AML-193 (cell line): Measurements from ENCODE around the gene PIAS1.

ENCODE experiments used
- DNase-seq, 2 experiments: peaks; one replicate each; lab custom pipeline; 2025; lab: John Stamatoyannopoulos, UW

Gene PIAS1

GRCh38 chr15:68062946-68063465 lies 8.9 kb downstream of the PIAS1 start:
- no peak for DNase-seq

- DNase-seq: no peak
These were observed 9.5 kb downstream of the PIAS1 start for GRCh38 chr15:68063606-68064005.

- DNase-seq: no peak
These were observed 19.6 kb downstream of the PIAS1 start for GRCh38 chr15:68073576-68074288.

GRCh38 chr15:68075764-68076385 lies 21.8 kb downstream of the PIAS1 start:
- DNase-seq: no peak

GRCh38 chr15:68078365-68078764 lies 24.2 kb downstream of the PIAS1 start:
- no peak for DNase-seq

GRCh38 chr15:68080334-68080733 lies 26.2 kb downstream of the PIAS1 start:
- no peak for DNase-seq

GRCh38 chr15:68080783-68081182 lies 26.7 kb downstream of the PIAS1 start:
- no peak for DNase-seq

- no peak for DNase-seq
These were observed 27.9 kb downstream of the PIAS1 start for GRCh38 chr15:68081869-68082505.

GRCh38 chr15:68082735-68083134 lies 28.6 kb downstream of the PIAS1 start:
- DNase-seq: no peak

- DNase-seq: no peak
These were observed 29.3 kb downstream of the PIAS1 start for GRCh38 chr15:68083463-68083862.

- no peak for DNase-seq
These were observed 30.9 kb downstream of the PIAS1 start for GRCh38 chr15:68085052-68085451.

GRCh38 chr15:68091743-68092142 lies 37.6 kb downstream of the PIAS1 start:
- no peak for DNase-seq

- no peak for DNase-seq
These were observed 42.0 kb downstream of the PIAS1 start for GRCh38 chr15:68096099-68096498.

GRCh38 chr15:68097029-68097428 lies 42.9 kb downstream of the PIAS1 start:
- no peak for DNase-seq

- no peak for DNase-seq
These were observed 44.4 kb downstream of the PIAS1 start for GRCh38 chr15:68098465-68098864.

GRCh38 chr15:68100194-68100593 lies 46.1 kb downstream of the PIAS1 start:
- no peak for DNase-seq

GRCh38 chr15:68103603-68104002 lies 49.5 kb downstream of the PIAS1 start:
- no peak for DNase-seq

GRCh38 chr15:68106656-68107055 lies 52.5 kb downstream of the PIAS1 start:
- DNase-seq: no peak

GRCh38 chr15:68107142-68107541 lies 53.0 kb downstream of the PIAS1 start:
- no peak for DNase-seq

- DNase-seq: no peak
These were observed 58.6 kb downstream of the PIAS1 start for GRCh38 chr15:68112706-68113105.

- no peak for DNase-seq
These were observed 59.2 kb downstream of the PIAS1 start for GRCh38 chr15:68113273-68113672.

GRCh38 chr15:68113751-68114150 lies 59.6 kb downstream of the PIAS1 start:
- peak; percentile 11 to 27 for DNase-seq

- DNase-seq: no peak
These were observed 60.2 kb downstream of the PIAS1 start for GRCh38 chr15:68114356-68114755.
